Measurements from ENCODE around the gene SELENOK.

DNA sequence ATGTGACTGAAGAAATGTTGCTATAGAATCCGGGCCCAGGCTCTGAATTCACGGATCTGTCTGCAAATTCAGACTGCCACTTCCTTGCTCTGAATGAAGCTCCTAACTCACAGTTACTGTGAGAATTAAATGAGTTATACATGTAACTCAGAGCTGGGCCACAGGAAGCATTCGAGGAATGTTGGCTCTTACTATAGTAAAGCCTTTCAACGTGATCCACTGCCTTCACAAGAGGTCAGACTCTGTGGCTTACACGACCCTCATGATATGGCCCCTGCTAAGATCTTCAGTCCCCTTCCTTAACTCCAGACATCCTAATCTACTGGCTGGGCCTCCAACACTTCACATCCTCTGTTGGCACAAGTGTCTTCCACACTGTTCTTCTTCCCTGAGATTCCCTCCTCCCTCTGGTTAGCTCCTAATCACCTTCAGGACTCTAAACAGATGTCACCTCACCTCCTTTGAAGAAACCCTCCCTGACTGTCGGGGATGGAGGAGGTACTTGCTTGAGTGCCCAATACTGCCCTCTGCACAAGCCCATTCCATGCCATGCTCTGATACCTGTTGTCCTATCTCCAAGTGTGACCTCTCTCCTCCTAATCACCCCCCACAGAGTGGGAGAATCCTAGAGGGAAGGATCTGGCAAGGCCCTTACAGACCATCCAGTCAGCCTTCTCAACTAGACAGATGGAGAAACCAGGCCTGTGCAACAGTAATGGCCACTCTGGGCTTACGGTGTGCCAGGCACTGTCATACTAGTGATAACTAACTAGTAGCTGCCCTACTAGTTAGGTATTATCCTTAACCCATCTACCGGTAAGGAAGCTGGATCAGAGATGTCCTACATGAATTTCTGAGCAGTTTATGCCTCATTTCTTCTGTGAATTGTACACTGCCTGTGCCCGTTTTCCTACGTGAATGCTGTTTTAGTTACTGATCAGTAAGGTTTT lies 11.0 kb downstream of the SELENOK start:
- TF ChIP-seq, protein P1, sequence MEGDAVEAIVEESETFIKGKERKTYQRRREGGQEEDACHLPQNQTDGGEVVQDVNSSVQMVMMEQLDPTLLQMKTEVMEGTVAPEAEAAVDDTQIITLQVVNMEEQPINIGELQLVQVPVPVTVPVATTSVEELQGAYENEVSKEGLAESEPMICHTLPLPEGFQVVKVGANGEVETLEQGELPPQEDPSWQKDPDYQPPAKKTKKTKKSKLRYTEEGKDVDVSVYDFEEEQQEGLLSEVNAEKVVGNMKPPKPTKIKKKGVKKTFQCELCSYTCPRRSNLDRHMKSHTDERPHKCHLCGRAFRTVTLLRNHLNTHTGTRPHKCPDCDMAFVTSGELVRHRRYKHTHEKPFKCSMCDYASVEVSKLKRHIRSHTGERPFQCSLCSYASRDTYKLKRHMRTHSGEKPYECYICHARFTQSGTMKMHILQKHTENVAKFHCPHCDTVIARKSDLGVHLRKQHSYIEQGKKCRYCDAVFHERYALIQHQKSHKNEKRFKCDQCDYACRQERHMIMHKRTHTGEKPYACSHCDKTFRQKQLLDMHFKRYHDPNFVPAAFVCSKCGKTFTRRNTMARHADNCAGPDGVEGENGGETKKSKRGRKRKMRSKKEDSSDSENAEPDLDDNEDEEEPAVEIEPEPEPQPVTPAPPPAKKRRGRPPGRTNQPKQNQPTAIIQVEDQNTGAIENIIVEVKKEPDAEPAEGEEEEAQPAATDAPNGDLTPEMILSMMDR (IDR thresholded peaks at IDR 0.05; ENCODE audit: low read length), result no peak
- no peak for TF ChIP-seq EZH2 (optimal IDR thresholded peaks at IDR 0.05; ENCODE audit: low read depth, low read length)
- no peak for TF ChIP-seq EZH2phosphoT487 (IDR thresholded peaks at IDR 0.05; ENCODE audit: low read length)

All from MM.1S (cell line).